HPDE6-E6E7 (cell line): ENCODE results near the gene RAPGEF2.
"Not testable (repeated sequence)": the region's sequence is repeated elsewhere in the genome, so short reads cannot be mapped to it uniquely, and the experiment has no call there.

Experiments used
- DNase-seq: peaks from one replicate; pipeline ENCODE4 v3.0.0; 2011; ENCODE audit warnings: missing footprints; ENCODE audit errors: extremely low spot score

The RAPGEF2 gene, protein sequence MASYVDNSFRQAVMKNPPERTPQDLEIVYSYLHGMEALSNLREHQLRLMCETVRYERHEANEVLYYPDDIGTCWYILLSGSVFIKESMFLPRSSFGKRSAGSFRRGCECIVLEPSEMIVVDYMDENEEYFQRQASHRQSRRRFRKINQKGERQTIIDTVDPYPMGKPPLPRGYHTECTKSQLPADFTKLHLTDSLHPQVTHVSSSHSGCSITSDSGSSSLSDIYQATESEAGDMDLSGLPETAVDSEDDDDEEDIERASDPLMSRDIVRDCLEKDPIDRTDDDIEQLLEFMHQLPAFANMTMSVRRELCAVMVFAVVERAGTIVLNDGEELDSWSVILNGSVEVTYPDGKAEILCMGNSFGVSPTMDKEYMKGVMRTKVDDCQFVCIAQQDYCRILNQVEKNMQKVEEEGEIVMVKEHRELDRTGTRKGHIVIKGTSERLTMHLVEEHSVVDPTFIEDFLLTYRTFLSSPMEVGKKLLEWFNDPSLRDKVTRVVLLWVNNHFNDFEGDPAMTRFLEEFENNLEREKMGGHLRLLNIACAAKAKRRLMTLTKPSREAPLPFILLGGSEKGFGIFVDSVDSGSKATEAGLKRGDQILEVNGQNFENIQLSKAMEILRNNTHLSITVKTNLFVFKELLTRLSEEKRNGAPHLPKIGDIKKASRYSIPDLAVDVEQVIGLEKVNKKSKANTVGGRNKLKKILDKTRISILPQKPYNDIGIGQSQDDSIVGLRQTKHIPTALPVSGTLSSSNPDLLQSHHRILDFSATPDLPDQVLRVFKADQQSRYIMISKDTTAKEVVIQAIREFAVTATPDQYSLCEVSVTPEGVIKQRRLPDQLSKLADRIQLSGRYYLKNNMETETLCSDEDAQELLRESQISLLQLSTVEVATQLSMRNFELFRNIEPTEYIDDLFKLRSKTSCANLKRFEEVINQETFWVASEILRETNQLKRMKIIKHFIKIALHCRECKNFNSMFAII (N-terminal part only)

DNA sequence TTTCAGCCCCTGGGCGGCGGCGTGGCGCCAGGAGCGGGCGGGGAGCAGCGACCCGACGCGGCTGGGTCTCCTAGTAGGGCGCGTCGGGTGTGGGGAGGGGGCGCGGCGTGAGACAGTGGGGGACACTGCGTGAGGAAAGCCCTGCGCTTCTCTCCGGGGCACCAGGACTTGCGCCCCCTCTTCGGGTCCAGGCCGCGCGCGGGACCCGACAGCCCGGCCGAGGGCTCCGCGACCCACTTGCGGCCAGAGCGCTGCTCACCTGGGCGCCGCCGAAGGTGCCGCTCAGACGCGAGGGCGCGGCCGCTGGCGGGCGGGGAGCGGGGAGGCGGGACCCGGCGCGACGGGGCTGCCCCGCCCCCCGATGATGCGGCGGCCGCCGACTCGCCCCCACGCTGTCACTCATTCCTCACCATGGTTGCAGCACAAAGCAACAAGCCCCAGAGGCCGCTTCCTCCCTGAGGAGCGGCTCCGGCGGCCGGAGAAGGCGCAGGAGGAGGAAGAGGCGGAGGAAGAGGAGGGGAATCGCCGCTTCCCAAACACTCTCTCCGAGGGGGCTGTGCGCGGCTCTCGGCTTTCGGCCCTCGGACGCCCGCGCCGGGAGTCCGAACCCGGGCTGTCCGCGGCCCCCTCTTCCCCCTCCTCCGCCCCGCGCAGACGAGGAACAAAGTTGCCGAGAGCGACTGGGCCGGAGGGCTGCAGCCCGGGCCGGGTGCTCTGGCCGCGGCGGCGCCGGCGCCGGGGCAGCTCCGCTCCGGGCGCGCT is at the start of gene RAPGEF2:
TSS of gene RAPGEF2 (plus strand) at position 458 of the 762 bp plus-strand sequence. CDS start 1,084 bp downstream, outside the sequence.
- DNase-seq: peak; percentile 91

GRCh38 chr4:159055833-159056232 is 47.0 kb upstream of the RAPGEF2 start:
- no peak for DNase-seq

GRCh38 chr4:159060161-159060560 is 42.7 kb upstream of the RAPGEF2 start:
- DNase-seq: no peak

DNA sequence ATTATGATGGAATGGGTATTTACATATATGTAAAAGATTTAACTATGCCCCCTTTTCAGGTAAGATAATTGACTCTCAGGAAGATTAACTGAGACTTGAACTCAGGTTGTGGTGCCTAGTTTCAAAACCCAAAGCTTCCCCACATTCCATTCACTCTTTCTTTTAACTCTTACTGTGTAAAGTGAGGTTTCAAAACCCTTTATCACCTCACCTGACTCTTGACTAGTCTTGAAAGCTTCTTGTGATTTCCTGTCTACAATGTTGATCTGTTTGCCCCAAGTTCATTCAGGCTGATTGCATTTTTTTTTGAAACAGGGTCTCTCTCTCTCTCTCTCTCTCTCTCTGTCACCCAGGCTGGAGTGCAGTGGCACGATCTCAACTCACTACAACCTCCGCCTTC is 40.5 kb upstream of the RAPGEF2 start:
- DNase-seq: no peak

- DNase-seq: no peak
Observed at GRCh38 chr4:159065513-159066240, 37.2 kb upstream of the RAPGEF2 start.

DNA sequence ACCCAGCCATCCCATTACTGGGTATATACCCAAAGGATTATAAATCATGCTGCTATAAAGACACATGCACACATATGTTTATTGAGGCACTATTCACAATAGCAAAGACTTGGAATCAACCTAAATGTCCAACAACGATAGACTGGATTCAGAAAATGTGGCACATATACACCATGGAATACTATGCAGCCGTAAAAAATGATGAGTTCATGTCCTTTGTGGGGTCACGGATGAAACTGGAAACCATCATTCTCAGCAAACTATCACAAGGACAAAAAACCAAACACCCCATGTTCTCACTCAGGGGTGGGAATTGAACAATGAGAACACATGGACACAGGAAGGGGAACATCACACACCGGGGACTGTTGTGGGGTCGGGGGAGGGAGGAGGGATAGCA is 34.7 kb upstream of the RAPGEF2 start:
- not testable (repeated sequence) for DNase-seq

GRCh38 chr4:159069922-159070321 is 33.0 kb upstream of the RAPGEF2 start:
- DNase-seq: no peak

GRCh38 chr4:159070742-159071141 is 32.1 kb upstream of the RAPGEF2 start:
- no peak for DNase-seq

- DNase-seq: no peak
Observed at GRCh38 chr4:159071178-159071968, 31.5 kb upstream of the RAPGEF2 start.

DNA sequence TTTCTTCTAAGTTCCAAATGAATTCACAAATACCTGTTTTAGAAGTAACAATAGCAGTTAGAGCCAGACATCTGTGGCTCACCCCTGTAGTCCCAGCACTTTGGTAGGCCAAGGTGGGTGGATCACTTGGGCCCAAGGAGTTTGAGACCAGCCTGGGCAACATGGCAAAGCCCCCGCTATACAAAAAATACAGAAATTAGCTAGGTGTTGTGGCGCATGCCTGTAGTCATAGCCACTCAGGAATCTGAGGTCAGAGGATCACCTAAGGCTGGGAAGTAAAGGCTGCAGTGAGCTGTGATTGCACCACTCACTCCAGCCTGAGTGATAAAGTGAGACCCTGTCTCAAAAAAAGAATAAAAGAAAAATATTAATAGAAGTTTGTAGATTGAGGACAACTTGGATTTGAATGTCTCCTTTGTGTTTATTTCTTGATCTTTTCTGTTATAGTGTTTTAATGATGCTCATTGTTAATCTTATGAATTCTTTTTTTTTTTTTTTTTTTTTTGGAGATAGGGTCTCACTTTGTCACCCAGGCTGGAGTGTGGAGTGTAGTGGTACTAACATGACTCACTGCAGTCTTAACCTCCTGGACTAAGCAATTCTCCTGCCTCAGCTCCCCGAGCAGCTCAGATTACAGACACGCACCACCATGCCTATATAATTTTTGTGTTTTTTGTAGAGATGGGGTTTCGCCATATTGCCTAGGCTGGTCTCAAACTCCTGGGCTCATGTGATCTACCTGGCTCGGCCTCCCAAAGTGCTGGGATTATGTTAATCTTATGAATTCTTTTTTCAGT is 30.7 kb upstream of the RAPGEF2 start:
- DNase-seq: no peak

DNA sequence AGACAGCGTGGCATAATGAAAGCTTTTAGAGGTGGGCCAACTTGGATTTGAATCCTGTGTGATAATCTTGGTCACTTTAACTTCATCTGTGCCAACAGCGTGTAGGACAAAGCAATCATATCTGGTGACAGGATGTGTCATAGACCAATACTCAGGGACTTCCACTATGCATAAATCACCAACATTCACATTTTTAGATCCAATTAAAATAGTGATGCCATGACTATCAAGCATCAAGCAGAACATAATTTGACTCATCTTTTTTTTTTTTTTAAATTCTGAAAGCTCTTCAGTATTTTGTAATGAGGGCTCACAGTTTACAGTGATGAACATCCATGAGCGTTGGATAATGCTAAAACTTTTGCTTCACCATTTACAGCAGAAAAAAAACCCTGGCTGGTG is 27.3 kb upstream of the RAPGEF2 start:
- no peak for DNase-seq

DNA sequence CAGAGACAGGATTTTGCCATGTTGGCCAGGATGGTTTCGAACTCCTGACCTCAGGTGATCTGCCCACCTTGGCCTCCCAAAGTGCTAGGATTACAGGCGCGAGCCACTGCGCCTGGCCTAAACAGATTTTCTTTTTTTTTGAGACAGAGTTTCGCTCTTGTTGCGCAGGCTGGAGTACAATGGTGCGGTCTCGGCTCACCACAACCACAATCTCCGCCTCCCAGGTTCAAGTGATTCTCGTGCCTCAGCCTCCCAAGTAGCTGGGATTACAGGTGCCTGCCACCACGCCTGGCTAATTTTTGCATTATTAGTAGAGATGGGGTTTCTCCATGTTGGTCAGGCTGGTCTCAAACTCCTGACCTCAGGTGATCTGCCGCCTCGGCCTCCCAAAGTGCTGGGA is 25.9 kb upstream of the RAPGEF2 start:
- not testable (repeated sequence) for DNase-seq

- DNase-seq: no peak
Observed at GRCh38 chr4:159077702-159078495, 25.0 kb upstream of the RAPGEF2 start.

GRCh38 chr4:159079074-159079473 is 23.8 kb upstream of the RAPGEF2 start:
- no peak for DNase-seq

GRCh38 chr4:159086606-159087005 is 16.3 kb upstream of the RAPGEF2 start:
- DNase-seq: no peak

- DNase-seq: no peak
Observed at GRCh38 chr4:159090255-159090654, 12.6 kb upstream of the RAPGEF2 start.

DNA sequence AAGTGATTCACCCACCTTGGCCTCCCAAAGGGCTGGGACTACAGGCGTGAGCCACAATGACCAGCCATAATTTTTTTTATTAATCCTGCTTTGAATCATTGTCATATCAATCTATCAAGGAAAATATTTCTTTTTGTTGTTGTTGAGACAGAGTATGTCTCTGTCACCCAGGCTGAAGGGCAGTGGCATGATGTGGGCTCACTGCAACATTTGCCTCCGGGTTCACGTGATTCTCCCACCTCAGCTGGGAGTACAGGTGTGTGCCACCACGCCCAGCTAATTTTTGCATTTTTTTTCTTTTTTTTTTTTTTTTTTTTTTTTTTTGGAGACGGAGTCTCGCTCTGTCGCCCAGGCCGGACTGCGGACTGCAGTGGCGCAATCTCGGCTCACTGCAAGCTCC is 8.7 kb upstream of the RAPGEF2 start:
- not testable (repeated sequence) for DNase-seq

DNA sequence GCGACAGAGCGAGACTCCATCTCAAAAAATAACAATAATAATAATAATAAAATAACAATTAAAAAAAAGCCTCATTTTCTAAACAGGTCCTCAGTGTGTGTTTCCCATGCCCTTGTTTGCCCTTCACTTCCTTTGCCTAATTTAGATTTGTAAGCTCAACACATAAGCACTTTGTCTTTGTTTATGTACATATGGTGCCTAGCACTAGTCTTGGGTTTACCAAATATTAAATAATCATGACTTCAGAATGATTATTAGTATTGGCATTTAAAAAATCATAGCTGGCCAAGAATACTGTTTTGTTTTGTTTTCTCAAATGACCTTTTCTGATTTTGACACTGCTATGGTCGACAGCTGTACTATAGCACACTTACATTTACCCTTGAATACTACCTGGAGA is 6.4 kb upstream of the RAPGEF2 start:
- no peak for DNase-seq

- DNase-seq: no peak
Observed at GRCh38 chr4:159097144-159097543, 5.7 kb upstream of the RAPGEF2 start.
